SIG-M5 (cell line): ENCODE measurements around the gene IER5.

Source experiments
- DNase-seq: peaks from one replicate; lab custom pipeline; 2025; lab: John Stamatoyannopoulos, UW

The IER5 gene

GRCh38 chr1:181077576-181078242, 10.8 kb upstream of the IER5 start:
- no peak for DNase-seq

DNA sequence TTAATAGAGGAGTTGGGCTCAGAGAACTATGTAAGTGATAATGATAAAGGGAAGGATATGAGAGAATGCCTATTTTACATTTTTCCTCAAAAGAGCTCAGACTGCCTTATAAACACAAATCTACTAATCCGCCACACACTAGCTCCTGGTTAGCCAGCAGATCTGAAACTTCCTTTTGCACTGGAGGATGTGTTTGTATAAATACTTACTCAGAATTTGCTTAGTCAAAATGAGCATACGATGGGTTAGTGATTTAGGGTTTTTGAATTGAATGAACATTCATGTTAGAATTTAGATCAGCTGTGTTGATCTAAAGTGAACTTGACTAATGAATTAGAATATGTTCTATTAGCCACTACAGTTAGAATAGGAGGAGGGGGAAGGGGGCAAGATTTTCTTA, 9.1 kb upstream of the IER5 start:
- no peak for DNase-seq

GRCh38 chr1:181079920-181080319, 8.6 kb upstream of the IER5 start:
- DNase-seq: no peak

GRCh38 chr1:181080556-181080955, 7.9 kb upstream of the IER5 start:
- no peak for DNase-seq

GRCh38 chr1:181081395-181081794, 7.1 kb upstream of the IER5 start:
- DNase-seq: no peak

- peak; percentile 68 for DNase-seq
Observed at GRCh38 chr1:181083842-181084605, 4.5 kb upstream of the IER5 start.

DNA sequence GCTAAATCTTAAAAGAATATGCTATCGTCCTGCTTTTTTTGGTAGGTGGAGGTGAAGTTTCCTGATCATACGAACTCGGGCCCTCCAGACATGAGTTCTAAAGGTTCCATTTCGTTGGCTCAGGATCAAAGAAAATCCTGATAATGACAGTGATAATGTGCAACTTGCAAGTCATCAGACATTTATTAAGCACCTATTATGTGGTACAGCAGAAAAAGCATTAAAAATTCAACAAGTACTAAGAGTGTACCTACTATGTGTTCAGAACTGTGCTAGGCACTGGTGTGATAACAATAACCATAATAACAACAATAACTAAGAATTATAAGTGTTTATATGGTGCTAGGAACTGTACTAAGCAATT, 3.9 kb upstream of the IER5 start:
- DNase-seq: no peak

- no peak for DNase-seq
Observed at GRCh38 chr1:181086091-181086490, 2.4 kb upstream of the IER5 start.

- peak; percentile 39 for DNase-seq
Observed at GRCh38 chr1:181086926-181087325, 1.6 kb upstream of the IER5 start.

- DNase-seq: peak; percentile 78
Observed at GRCh38 chr1:181087400-181087901, 1.0 kb upstream of the IER5 start.

- DNase-seq: no peak
Observed at GRCh38 chr1:181089017-181089675, 646 bp downstream of the IER5 start.

- no peak for DNase-seq
Observed at GRCh38 chr1:181089676-181090544, 1.4 kb downstream of the IER5 start.

DNA sequence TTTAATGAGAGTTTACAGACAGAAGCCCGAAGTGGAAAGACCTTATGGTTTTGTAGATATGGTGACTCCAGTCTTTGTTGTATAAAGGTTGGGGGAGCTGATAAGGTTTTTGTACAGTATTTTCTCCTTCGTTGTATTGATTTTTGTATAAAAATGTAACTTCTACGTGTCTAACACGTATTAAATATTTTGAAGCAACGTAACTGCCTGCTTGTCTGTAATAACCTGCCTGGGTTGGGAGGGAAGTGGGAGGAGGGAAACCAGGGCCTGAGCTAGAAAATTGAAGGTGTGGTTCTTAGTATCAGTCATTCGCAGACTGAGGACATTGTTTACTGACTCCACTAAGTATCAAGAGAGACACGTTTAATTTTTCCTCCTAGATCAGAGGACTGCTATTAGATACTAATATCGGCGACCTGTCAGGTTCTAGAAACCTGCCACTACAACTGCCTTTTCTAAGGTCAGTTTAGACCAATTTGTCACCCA, 2.2 kb downstream of the IER5 start:
- DNase-seq: no peak

DNA sequence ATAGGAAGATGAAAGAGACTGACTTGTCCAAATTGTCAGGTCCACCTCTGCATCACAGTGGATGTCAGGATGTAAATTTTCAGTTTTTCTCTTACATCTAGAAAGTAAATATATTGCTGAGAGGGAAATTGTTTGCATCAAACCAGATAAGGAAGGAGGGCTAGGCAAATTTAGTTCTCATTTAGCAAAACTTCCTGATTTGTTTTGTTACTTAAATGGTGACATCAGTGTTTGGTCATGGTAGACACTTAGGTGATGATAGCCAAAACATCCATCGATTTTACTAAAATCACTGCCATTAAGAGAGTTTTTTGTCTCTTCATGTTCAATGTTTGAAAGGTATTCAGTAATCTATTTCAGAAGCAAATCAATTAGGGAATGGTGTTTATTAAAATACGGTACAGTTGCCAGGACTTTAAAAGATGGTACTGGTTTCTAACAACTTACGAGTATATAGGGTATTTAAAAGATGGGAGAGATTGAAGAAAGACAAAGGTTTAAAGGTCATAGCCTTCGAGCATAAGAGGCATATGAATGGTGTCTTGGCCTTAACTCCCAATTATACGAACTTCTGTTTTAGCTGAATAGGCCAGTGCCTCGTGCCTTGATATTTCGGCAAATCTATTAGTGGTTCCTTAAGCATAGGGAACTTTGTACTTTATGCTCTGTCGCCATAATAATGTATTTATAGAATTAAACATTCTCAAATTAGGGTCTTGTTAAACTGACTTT, 3.0 kb downstream of the IER5 start:
- no peak for DNase-seq

- DNase-seq: no peak
Observed at GRCh38 chr1:181092056-181092455, 3.6 kb downstream of the IER5 start.

DNA sequence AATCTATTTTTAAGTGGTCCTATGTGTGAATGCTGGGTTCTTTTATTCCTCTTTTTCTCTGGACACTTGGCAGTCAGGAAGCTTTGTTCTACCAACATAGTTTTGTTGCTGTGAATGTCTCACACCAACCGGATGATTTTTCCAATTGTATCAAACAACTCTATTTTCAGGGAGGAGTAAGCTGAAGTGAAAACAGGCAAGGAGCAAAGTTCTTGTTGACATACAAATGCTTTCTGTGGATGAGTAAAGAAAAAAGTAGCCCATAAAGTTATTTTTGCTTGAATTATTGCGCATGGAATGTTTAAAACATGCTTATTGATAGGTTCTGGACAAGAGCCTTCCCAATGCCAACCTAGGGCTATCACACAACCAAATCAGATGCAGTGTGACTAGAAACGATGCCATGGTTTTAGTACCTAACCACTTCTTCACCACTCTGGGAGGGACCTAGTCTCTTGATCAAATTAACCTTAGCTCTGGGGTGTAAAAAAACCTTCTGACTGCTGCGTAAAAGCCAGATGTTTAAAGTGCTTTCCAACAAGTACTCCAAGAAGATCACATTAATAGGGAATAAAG, 4.5 kb downstream of the IER5 start:
- no peak for DNase-seq

GRCh38 chr1:181094416-181095212, 6.1 kb downstream of the IER5 start:
- DNase-seq: no peak

- DNase-seq: no peak
Observed at GRCh38 chr1:181095260-181095659, 6.8 kb downstream of the IER5 start.

DNA sequence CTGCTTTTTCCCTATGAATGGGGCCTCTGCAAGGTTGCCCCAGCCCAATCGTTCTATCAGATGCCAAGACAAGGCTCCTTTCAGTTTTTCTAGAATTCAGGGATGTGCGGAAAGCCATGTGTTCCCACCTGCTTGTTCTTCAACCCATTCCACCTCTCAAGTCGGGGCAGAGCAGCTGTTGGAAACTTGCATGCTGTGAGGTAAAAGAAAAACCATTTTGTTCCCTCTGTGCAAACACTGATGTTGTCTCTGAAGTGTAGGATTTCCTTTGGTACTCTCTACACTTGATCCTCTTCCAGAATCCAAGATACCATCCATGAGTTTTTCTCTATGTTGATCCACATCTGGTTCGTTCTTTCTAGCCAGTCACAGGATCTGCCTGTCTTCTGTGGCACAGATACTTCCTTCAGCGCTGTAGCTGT, 7.3 kb downstream of the IER5 start:
- no peak for DNase-seq

GRCh38 chr1:181097242-181097641, 8.7 kb downstream of the IER5 start:
- no peak for DNase-seq
